CD8-positive, alpha-beta memory T cell (primary cell): ENCODE data around the gene SP5. TPM values are rescaled to one million over a fixed set of nuclear protein-coding genes. Genes with fewer than 3 reads are reported as not detected.

Source experiments
- CTCF ChIA-PET: fragments of 350-600 bp; sonication (Branson Sonifier 250); formaldehyde crosslinking; loops from one replicate; lab custom pipeline; 2021; ENCODE audit warnings: antibody characterized with exemption; lab: Charles Lee
- POLR2A ChIA-PET: fragments of 350-600 bp; sonication (Branson Sonifier 250); formaldehyde crosslinking; loops from one replicate; lab custom pipeline; 2021; ENCODE audit warnings: antibody characterized with exemption; lab: Charles Lee
- DNase-seq, 5 donors: peaks; one replicate each; pipeline versions ENCODE4 v3.0.0 to v3.0.0-alpha.2; 2020 to 2022; ENCODE audit warnings: mixed read lengths in 1 of 5
- H3K27ac ChIP-seq: one replicate; pipeline ENCODE4 v1.7.0; 2013; ENCODE audit warnings: low read depth, mild to moderate bottlenecking, low read length, moderate library complexity
- H3K27me3 ChIP-seq: 2 replicates; pipeline ENCODE4 v1.7.0; 2013; ENCODE audit warnings: low read length, mild to moderate bottlenecking; ENCODE audit not compliant: insufficient read depth, poor library complexity, severe bottlenecking
- H3K36me3 ChIP-seq: 2 replicates; pipeline ENCODE4 v1.7.0; 2013; ENCODE audit warnings: mild to moderate bottlenecking, low read length, moderate library complexity; ENCODE audit not compliant: insufficient read depth
- H3K4me1 ChIP-seq: 2 replicates; pipeline ENCODE4 v1.7.0; 2013; ENCODE audit warnings: mild to moderate bottlenecking, low read length, moderate library complexity; ENCODE audit not compliant: insufficient read depth
- H3K4me3 ChIP-seq: 2 replicates; pipeline ENCODE4 v1.7.0; 2013; ENCODE audit warnings: mild to moderate bottlenecking, low read length
- H3K9me3 ChIP-seq: 2 replicates; pipeline ENCODE4 v1.7.0; 2013; ENCODE audit warnings: mild to moderate bottlenecking, low read length
- H3K27ac Mint-ChIP-seq, 8 donors: one replicate each; pipeline ENCODE4 v1.8.0; 2020 to 2021; ENCODE audit warnings: mixed read lengths in 8 of 8, mild to moderate bottlenecking in 6 of 8, inconsistent platforms in 3 of 8, moderate library complexity in 3 of 8
- H3K27me3 Mint-ChIP-seq, 2 donors: one replicate each; pipeline ENCODE4 v1.8.0; 2020 to 2021; ENCODE audit warnings: mixed read lengths in 2 of 2, mild to moderate bottlenecking in 1 of 2, moderate library complexity in 1 of 2
- H3K36me3 Mint-ChIP-seq, 3 donors: one replicate each; pipeline ENCODE4 v1.8.0; 2020 to 2021; ENCODE audit warnings: mixed read lengths in 3 of 3, inconsistent platforms in 1 of 3, mild to moderate bottlenecking in 1 of 3
- H3K4me1 Mint-ChIP-seq, 3 donors: one replicate each; pipeline ENCODE4 v1.8.0; 2020 to 2021; ENCODE audit warnings: mixed read lengths in 3 of 3, inconsistent platforms in 1 of 3, mild to moderate bottlenecking in 1 of 3
- H3K4me3 Mint-ChIP-seq, 7 donors: one replicate each; pipeline ENCODE4 v1.8.0; 2020 to 2021; ENCODE audit warnings: mixed read lengths in 7 of 7, mild to moderate bottlenecking in 6 of 7, moderate library complexity in 4 of 7, inconsistent platforms in 2 of 7
- H3K9me3 Mint-ChIP-seq, 5 donors: one replicate each; pipeline ENCODE4 v1.8.0; 2020 to 2022; ENCODE audit warnings: mixed read lengths in 5 of 5, mild to moderate bottlenecking in 3 of 5, moderate library complexity in 2 of 5, inconsistent platforms in 1 of 5
- polyA plus RNA-seq: library from polyadenylated mRNA; unstranded; fragments of 300-500 nt; fragmentation: Illumina TruSeq; gene quantifications from one replicate; pipeline ENCODE4 v1.2.3, GENCODE V29; 2021
- total RNA-seq, 2 experiments: library from RNA; stranded (reverse); gene quantifications; one replicate each; pipeline ENCODE4 v1.2.3, GENCODE V29; 2021

Gene SP5
- total and polyA plus RNA-seq, 3 experiments from 2014 or later, result not detected

GRCh38 chr2:170737406-170737805 is 22.3 kb downstream of the SP5 start:
- no peaks in the 10 kb centered on the region for H3K4me1 ChIP-seq
- H3K27ac ChIP-seq, result no peak overlapping the region
- H3K4me3 Mint-ChIP-seq, result no peak overlapping the region
- CTCF ChIA-PET, result interaction anchor here (1.2 kb wide), 1 partner anchor 76 kb away, joined by 5 read pairs; no protein-coding TSS in a partner anchor
- peaks cover 0 to 5% (median 2%) of the 10 kb centered on the region in 5 donors for H3K9me3 Mint-ChIP-seq
- H3K27me3 Mint-ChIP-seq, result peaks cover 8 to 36% of the 10 kb centered on the region in 2 donors
- no peaks in the 10 kb centered on the region for H3K36me3 Mint-ChIP-seq
- peaks cover 7% of the 10 kb centered on the region for H3K27me3 ChIP-seq
- POLR2A ChIA-PET, result no interaction called here
- no peak for DNase-seq
- H3K4me1 Mint-ChIP-seq, result no peaks in the 10 kb centered on the region
- no peaks in the 10 kb centered on the region for H3K36me3 ChIP-seq
- no peak overlapping the region for H3K27ac Mint-ChIP-seq
- no peak overlapping the region for H3K4me3 ChIP-seq
- no peaks in the 10 kb centered on the region for H3K9me3 ChIP-seq

GRCh38 chr2:170737821-170738220 is 22.7 kb downstream of the SP5 start:
- CTCF ChIA-PET, result interaction anchor here (1.2 kb wide), 1 partner anchor 75 kb away, joined by 5 read pairs; no protein-coding TSS in a partner anchor
- no peaks in the 10 kb centered on the region for H3K36me3 ChIP-seq
- H3K27me3 Mint-ChIP-seq, result peaks cover 7 to 36% of the 10 kb centered on the region in 2 donors
- no peak overlapping the region for H3K4me3 ChIP-seq
- H3K4me1 ChIP-seq, result no peaks in the 10 kb centered on the region
- no peak overlapping the region for H3K4me3 Mint-ChIP-seq
- no peaks in the 10 kb centered on the region for H3K9me3 ChIP-seq
- no peak overlapping the region for H3K27ac ChIP-seq
- peaks cover 7% of the 10 kb centered on the region for H3K27me3 ChIP-seq
- no peaks in the 10 kb centered on the region for H3K36me3 Mint-ChIP-seq
- H3K27ac Mint-ChIP-seq, result no peak overlapping the region
- POLR2A ChIA-PET, result no interaction called here
- no peak for DNase-seq
- peaks cover 0 to 5% (median 2%) of the 10 kb centered on the region in 5 donors for H3K9me3 Mint-ChIP-seq
- no peaks in the 10 kb centered on the region for H3K4me1 Mint-ChIP-seq

- H3K36me3 ChIP-seq, result no peaks in the 10 kb centered on the region
- no peaks in the 10 kb centered on the region for H3K4me1 ChIP-seq
- Mint-ChIP-seq H3K9me3 (peaks cover 0 to 5% (median 2%) of the 10 kb centered on the region in 5 donors), H3K4me1 (no peaks in the 10 kb centered on the region), H3K36me3 (peaks cover 0 to 1% (median 0%) of the 10 kb centered on the region in 3 donors), H3K27ac (no peak overlapping the region), H3K27me3 (peaks cover 13 to 39% of the 10 kb centered on the region in 2 donors), H3K4me3 (no peak overlapping the region)
- peaks cover 7% of the 10 kb centered on the region for H3K27me3 ChIP-seq
- no peaks in the 10 kb centered on the region for H3K9me3 ChIP-seq
- ChIA-PET POLR2A (no interaction called here), CTCF (interaction anchor here (0.8 kb wide), 1 partner anchor 330 kb away, joined by 3 read pairs; no protein-coding TSS in a partner anchor)
- no peak for DNase-seq
- no peak overlapping the region for H3K27ac ChIP-seq
- H3K4me3 ChIP-seq, result no peak overlapping the region
These were observed 23.9 kb downstream of the SP5 start for GRCh38 chr2:170739048-170739447.

- POLR2A ChIA-PET, result no interaction called here
- no peak for DNase-seq
- H3K4me1 Mint-ChIP-seq, result no peaks in the 10 kb centered on the region
- peaks cover 0 to 5% (median 2%) of the 10 kb centered on the region in 5 donors for H3K9me3 Mint-ChIP-seq
- H3K36me3 Mint-ChIP-seq, result peaks cover 0 to 4% (median 0%) of the 10 kb centered on the region in 3 donors
- no peak overlapping the region for H3K4me3 Mint-ChIP-seq
- Histone ChIP-seq H3K4me3 (no peak overlapping the region), H3K36me3 (no peaks in the 10 kb centered on the region), H3K9me3 (no peaks in the 10 kb centered on the region), H3K4me1 (no peaks in the 10 kb centered on the region), H3K27ac (no peak overlapping the region), H3K27me3 (peaks cover 7% of the 10 kb centered on the region)
- no peak overlapping the region for H3K27ac Mint-ChIP-seq
- peaks cover 19 to 44% of the 10 kb centered on the region in 2 donors for H3K27me3 Mint-ChIP-seq
- CTCF ChIA-PET, result interaction anchor here (0.8 kb wide), 1 partner anchor 331 kb away, joined by 3 read pairs; no protein-coding TSS in a partner anchor
These were observed 24.4 kb downstream of the SP5 start for GRCh38 chr2:170739507-170740046.

GRCh38 chr2:170740660-170741059 is 25.5 kb downstream of the SP5 start:
- no peaks in the 10 kb centered on the region for H3K9me3 ChIP-seq
- H3K27ac Mint-ChIP-seq, result no peak overlapping the region
- H3K27me3 Mint-ChIP-seq, result peaks cover 18 to 50% of the 10 kb centered on the region in 2 donors
- no peaks in the 10 kb centered on the region for H3K4me1 ChIP-seq
- no peak overlapping the region for H3K4me3 Mint-ChIP-seq
- POLR2A ChIA-PET, result no interaction called here
- H3K36me3 Mint-ChIP-seq, result peaks cover 0 to 4% (median 0%) of the 10 kb centered on the region in 3 donors
- no peaks in the 10 kb centered on the region for H3K4me1 Mint-ChIP-seq
- DNase-seq, result no peak
- H3K36me3 ChIP-seq, result no peaks in the 10 kb centered on the region
- H3K4me3 ChIP-seq, result no peak overlapping the region
- no peak overlapping the region for H3K27ac ChIP-seq
- peaks cover 0 to 5% (median 2%) of the 10 kb centered on the region in 5 donors for H3K9me3 Mint-ChIP-seq
- CTCF ChIA-PET, result interaction anchor here (0.8 to 1.2 kb wide), 2 partner anchors 15 to 133 kb away, joined by 3 read pairs; no protein-coding TSS in a partner anchor
- H3K27me3 ChIP-seq, result peaks cover 7% of the 10 kb centered on the region

- Histone ChIP-seq H3K4me1 (no peaks in the 10 kb centered on the region), H3K9me3 (no peaks in the 10 kb centered on the region), H3K27ac (no peak overlapping the region), H3K4me3 (no peak overlapping the region), H3K36me3 (no peaks in the 10 kb centered on the region), H3K27me3 (peaks cover 7% of the 10 kb centered on the region)
- Mint-ChIP-seq H3K9me3 (peaks cover 0 to 2% (median 0%) of the 10 kb centered on the region in 5 donors), H3K4me1 (no peaks in the 10 kb centered on the region), H3K27ac (no peak overlapping the region), H3K36me3 (peaks cover 0 to 4% (median 0%) of the 10 kb centered on the region in 3 donors), H3K27me3 (peaks cover 16 to 40% of the 10 kb centered on the region in 2 donors), H3K4me3 (no peak overlapping the region)
- ChIA-PET CTCF (no interaction called here), POLR2A (no interaction called here)
- DNase-seq, result no peak
These were observed 26.9 kb downstream of the SP5 start for GRCh38 chr2:170742000-170742399.

GRCh38 chr2:170742896-170743529 is 27.9 kb downstream of the SP5 start:
- Mint-ChIP-seq H3K36me3 (peaks cover 0 to 4% (median 0%) of the 10 kb centered on the region in 3 donors), H3K27me3 (peaks cover 14 to 42% of the 10 kb centered on the region in 2 donors), H3K4me3 (no peak overlapping the region), H3K4me1 (no peaks in the 10 kb centered on the region), H3K9me3 (no peaks in the 10 kb centered on the region), H3K27ac (no peak overlapping the region)
- H3K27me3 ChIP-seq, result peaks cover 7% of the 10 kb centered on the region
- H3K9me3 ChIP-seq, result no peaks in the 10 kb centered on the region
- no peaks in the 10 kb centered on the region for H3K36me3 ChIP-seq
- no peaks in the 10 kb centered on the region for H3K4me1 ChIP-seq
- ChIA-PET POLR2A (no interaction called here), CTCF (no interaction called here)
- no peak for DNase-seq
- H3K4me3 ChIP-seq, result no peak overlapping the region
- H3K27ac ChIP-seq, result no peak overlapping the region

GRCh38 chr2:170743530-170744239 is 28.5 kb downstream of the SP5 start:
- H3K36me3 ChIP-seq, result no peaks in the 10 kb centered on the region
- H3K9me3 Mint-ChIP-seq, result no peaks in the 10 kb centered on the region
- H3K4me3 ChIP-seq, result no peak overlapping the region
- peaks cover 9% of the 10 kb centered on the region for H3K27me3 ChIP-seq
- CTCF ChIA-PET, result no interaction called here
- H3K27ac Mint-ChIP-seq, result no peak overlapping the region
- POLR2A ChIA-PET, result no interaction called here
- H3K36me3 Mint-ChIP-seq, result peaks cover 0 to 4% (median 0%) of the 10 kb centered on the region in 3 donors
- no peaks in the 10 kb centered on the region for H3K4me1 Mint-ChIP-seq
- H3K27ac ChIP-seq, result no peak overlapping the region
- H3K9me3 ChIP-seq, result no peaks in the 10 kb centered on the region
- no peak overlapping the region for H3K4me3 Mint-ChIP-seq
- no peak for DNase-seq
- H3K27me3 Mint-ChIP-seq, result peaks cover 15 to 40% of the 10 kb centered on the region in 2 donors
- no peaks in the 10 kb centered on the region for H3K4me1 ChIP-seq
